Nephron (organoid): ENCODE data around the gene ACAP2.
"Not testable (repeated sequence)": the region's sequence is repeated elsewhere in the genome, so short reads cannot be mapped to it uniquely, and the experiment has no call there.

Source experiments
- H3K27ac Mint-ChIP-seq, 3 experiments: 2 replicates each; pipeline ENCODE4 v1.8.0; 2020; ENCODE audit warnings: mixed read lengths in 3 of 3, mild to moderate bottlenecking in 2 of 3, moderate library complexity in 1 of 3
- H3K27me3 Mint-ChIP-seq: 2 replicates; pipeline ENCODE4 v1.8.0; 2021; ENCODE audit warnings: low read depth, mild to moderate bottlenecking, moderate library complexity, mixed read lengths
- H3K36me3 Mint-ChIP-seq: 2 replicates; pipeline ENCODE4 v1.8.0; 2020; ENCODE audit warnings: low read depth, mixed read lengths
- H3K4me1 Mint-ChIP-seq: 2 replicates; pipeline ENCODE4 v1.8.0; 2020; ENCODE audit warnings: mixed read lengths
- H3K4me3 Mint-ChIP-seq, 3 experiments: 2 replicates each; pipeline ENCODE4 v1.8.0; 2020; ENCODE audit warnings: mild to moderate bottlenecking in 3 of 3, mixed read lengths in 3 of 3, moderate library complexity in 2 of 3
- H3K9me3 Mint-ChIP-seq: 2 replicates; pipeline ENCODE4 v1.8.0; 2020; ENCODE audit warnings: mixed read lengths
- TF ChIP-seq, protein P1 (sequence below), 3 experiments: fragments of 200-600 bp; sonication (generic); IDR thresholded peaks; one replicate each; pipeline ENCODE4 v1.5.0; 2021; ENCODE audit warnings: antibody characterized with exemption in 3 of 3; ENCODE audit not compliant: unreplicated experiment in 3 of 3

Gene ACAP2

GRCh38 chr3:195442573-195443390, at the start of gene ACAP2:
TSS of gene ACAP2 (minus strand) at chr3:195443020. CDS start at chr3:195442847, 173 bp downstream.
- no peaks in the 10 kb centered on the region for H3K36me3 Mint-ChIP-seq
- H3K4me1 Mint-ChIP-seq: peaks cover 26% of the 10 kb centered on the region
- H3K27ac Mint-ChIP-seq: peak within 1 kb of the TSS; percentile 87 to 95 (median 89)
- TF ChIP-seq, protein P1, sequence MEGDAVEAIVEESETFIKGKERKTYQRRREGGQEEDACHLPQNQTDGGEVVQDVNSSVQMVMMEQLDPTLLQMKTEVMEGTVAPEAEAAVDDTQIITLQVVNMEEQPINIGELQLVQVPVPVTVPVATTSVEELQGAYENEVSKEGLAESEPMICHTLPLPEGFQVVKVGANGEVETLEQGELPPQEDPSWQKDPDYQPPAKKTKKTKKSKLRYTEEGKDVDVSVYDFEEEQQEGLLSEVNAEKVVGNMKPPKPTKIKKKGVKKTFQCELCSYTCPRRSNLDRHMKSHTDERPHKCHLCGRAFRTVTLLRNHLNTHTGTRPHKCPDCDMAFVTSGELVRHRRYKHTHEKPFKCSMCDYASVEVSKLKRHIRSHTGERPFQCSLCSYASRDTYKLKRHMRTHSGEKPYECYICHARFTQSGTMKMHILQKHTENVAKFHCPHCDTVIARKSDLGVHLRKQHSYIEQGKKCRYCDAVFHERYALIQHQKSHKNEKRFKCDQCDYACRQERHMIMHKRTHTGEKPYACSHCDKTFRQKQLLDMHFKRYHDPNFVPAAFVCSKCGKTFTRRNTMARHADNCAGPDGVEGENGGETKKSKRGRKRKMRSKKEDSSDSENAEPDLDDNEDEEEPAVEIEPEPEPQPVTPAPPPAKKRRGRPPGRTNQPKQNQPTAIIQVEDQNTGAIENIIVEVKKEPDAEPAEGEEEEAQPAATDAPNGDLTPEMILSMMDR (IDR thresholded peaks at IDR 0.05; ENCODE audit: unreplicated experiment in 3 of 3): no peak
- H3K4me3 Mint-ChIP-seq: peak within 1 kb of the TSS; percentile 96 to 99 (median 98)
- H3K27me3 Mint-ChIP-seq: no peaks in the 10 kb centered on the region
- H3K9me3 Mint-ChIP-seq: no peaks in the 10 kb centered on the region

- TF ChIP-seq, protein P1 (IDR thresholded peaks at IDR 0.05; ENCODE audit: unreplicated experiment in 3 of 3): no peak
- Mint-ChIP-seq H3K4me3 (no peak overlapping the region), H3K9me3 (no peaks in the 10 kb centered on the region), H3K36me3 (no peaks in the 10 kb centered on the region), H3K4me1 (no peaks in the 10 kb centered on the region), H3K27ac (no peak overlapping the region), H3K27me3 (peaks cover 4% of the 10 kb centered on the region)
These were observed 32.8 kb upstream of the ACAP2 start for GRCh38 chr3:195475614-195476013.

- H3K9me3 Mint-ChIP-seq, H3K27ac Mint-ChIP-seq, H3K27me3 Mint-ChIP-seq, H3K4me1 Mint-ChIP-seq, H3K4me3 Mint-ChIP-seq, H3K36me3 Mint-ChIP-seq: not testable (repeated sequence)
These were observed 32.3 kb upstream of the ACAP2 start for GRCh38 chr3:195475116-195475515.

DNA sequence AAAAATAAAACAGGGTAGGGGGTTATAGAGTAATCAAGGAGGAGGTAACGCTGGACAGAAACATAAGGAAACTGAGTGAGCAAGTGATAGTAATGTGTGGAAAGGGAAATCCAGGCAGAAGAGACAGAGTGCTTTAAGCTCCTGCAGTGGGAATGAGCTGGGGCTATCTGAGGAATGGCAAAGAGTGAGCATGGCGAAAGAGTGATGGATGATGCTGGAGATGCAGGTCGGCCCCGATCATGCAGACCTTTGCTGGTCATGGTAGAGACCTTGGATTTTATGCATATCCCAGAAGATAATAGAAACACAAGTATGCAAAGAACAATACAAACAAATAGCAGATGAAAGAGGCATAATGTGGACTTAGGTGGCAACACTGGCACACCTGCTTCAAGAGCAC, 26.0 kb upstream of the ACAP2 start:
- no peak overlapping the region for H3K27ac Mint-ChIP-seq
- H3K9me3 Mint-ChIP-seq: peaks cover 9% of the 10 kb centered on the region
- TF ChIP-seq, protein P1 (IDR thresholded peaks at IDR 0.05; ENCODE audit: unreplicated experiment in 3 of 3): no peak
- H3K4me1 Mint-ChIP-seq: no peaks in the 10 kb centered on the region
- no peak overlapping the region for H3K4me3 Mint-ChIP-seq
- H3K36me3 Mint-ChIP-seq: no peaks in the 10 kb centered on the region
- no peaks in the 10 kb centered on the region for H3K27me3 Mint-ChIP-seq

- Mint-ChIP-seq H3K27ac (no peak overlapping the region), H3K4me1 (no peaks in the 10 kb centered on the region), H3K4me3 (no peak overlapping the region), H3K27me3 (no peaks in the 10 kb centered on the region), H3K9me3 (peaks cover 9% of the 10 kb centered on the region), H3K36me3 (no peaks in the 10 kb centered on the region)
- TF ChIP-seq, protein P1 (IDR thresholded peaks at IDR 0.05; ENCODE audit: unreplicated experiment in 3 of 3): no peak
These were observed 25.6 kb upstream of the ACAP2 start for GRCh38 chr3:195468391-195468776.

GRCh38 chr3:195467641-195468390, 25.0 kb upstream of the ACAP2 start:
- no peaks in the 10 kb centered on the region for H3K36me3 Mint-ChIP-seq

More at GRCh38 chr3:195467641-195468390, 25.0 kb upstream of the ACAP2 start:
- Mint-ChIP-seq H3K9me3 (peaks cover 9% of the 10 kb centered on the region), H3K4me1 (no peaks in the 10 kb centered on the region), H3K27me3 (no peaks in the 10 kb centered on the region), H3K27ac (no peak overlapping the region), H3K4me3 (no peak overlapping the region)
- TF ChIP-seq, protein P1 (IDR thresholded peaks at IDR 0.05; ENCODE audit: unreplicated experiment in 3 of 3): no peak
